ENCODE measurements around the gene PRRC2B. TPM values are rescaled to one million over a fixed set of nuclear protein-coding genes. Genes with fewer than 3 reads are reported as not detected.

PRRC2B gene
- total RNA-seq, 1 experiment from 2014 or later = 219 TPM

GRCh38 chr9:131439224-131439623 is 45.3 kb downstream of the PRRC2B start:
- Mint-ChIP-seq H3K27me3 (ENCODE audit: insufficient read depth, unreplicated experiment) (no peaks in the 10 kb centered on the region), H3K9me3 (ENCODE audit: unreplicated experiment) (no peaks in the 10 kb centered on the region), H3K36me3 (ENCODE audit: insufficient read depth, unreplicated experiment) (peaks cover 100% of the 10 kb centered on the region), H3K27ac (ENCODE audit: unreplicated experiment) (no peak overlapping the region), H3K4me1 (ENCODE audit: low read depth, unreplicated experiment) (no peaks in the 10 kb centered on the region), H3K4me3 (ENCODE audit: unreplicated experiment) (no peak overlapping the region)
- H3K36me3 ChIP-seq (ENCODE audit: control insufficient read depth, insufficient read depth, low read length) = peaks cover 13% of the 10 kb centered on the region
- ChIA-PET POLR2A (no interaction called here), CTCF (no interaction called here)
- intact Hi-C loops (cut with micrococcal nuclease; ENCODE audit: unreplicated experiment) = no loop called here
- DNase-seq = no peak
- H3K27me3 ChIP-seq (replicated peaks; ENCODE audit: control insufficient read depth, insufficient read depth, low read length) = no peaks in the 10 kb centered on the region
- TF ChIP-seq CTCF (IDR thresholded peaks at IDR 0.05; ENCODE audit: insufficient read depth in 1 of 2, low read depth in 1 of 2, low read length in 1 of 2, severe bottlenecking in 1 of 2, unreplicated experiment in 1 of 2) = no peak
- no peaks in the 10 kb centered on the region for H3K4me1 ChIP-seq
- no TSS peak for BruUV-seq (replicated peaks)
- H3K4me3 ChIP-seq (ENCODE audit: low read depth, low read length) = no peak overlapping the region
- no peaks in the 10 kb centered on the region for H3K9me3 ChIP-seq

- POLR2A ChIA-PET = no interaction called here
- H3K27me3 Mint-ChIP-seq (ENCODE audit: insufficient read depth, unreplicated experiment) = no peaks in the 10 kb centered on the region
- CTCF ChIA-PET = no interaction called here
Observed at GRCh38 chr9:131441441-131441840, 47.6 kb downstream of the PRRC2B start.

GRCh38 chr9:131442351-131442750 is 48.5 kb downstream of the PRRC2B start:
- no peak for TF ChIP-seq CTCF (IDR thresholded peaks at IDR 0.05; ENCODE audit: insufficient read depth in 1 of 2, low read depth in 1 of 2, low read length in 1 of 2, severe bottlenecking in 1 of 2, unreplicated experiment in 1 of 2)
- Histone ChIP-seq H3K4me3 (ENCODE audit: low read depth, low read length) (no peak overlapping the region), H3K4me1 (no peaks in the 10 kb centered on the region), H3K36me3 (ENCODE audit: control insufficient read depth, insufficient read depth, low read length) (peaks cover 11% of the 10 kb centered on the region), H3K9me3 (no peaks in the 10 kb centered on the region), H3K27me3 (replicated peaks; ENCODE audit: control insufficient read depth, insufficient read depth, low read length) (no peaks in the 10 kb centered on the region)
- no peak for DNase-seq
- Mint-ChIP-seq H3K27ac (ENCODE audit: unreplicated experiment) (no peak overlapping the region), H3K36me3 (ENCODE audit: insufficient read depth, unreplicated experiment) (peaks cover 100% of the 10 kb centered on the region), H3K4me1 (ENCODE audit: low read depth, unreplicated experiment) (no peaks in the 10 kb centered on the region), H3K9me3 (ENCODE audit: unreplicated experiment) (no peaks in the 10 kb centered on the region), H3K27me3 (ENCODE audit: insufficient read depth, unreplicated experiment) (no peaks in the 10 kb centered on the region), H3K4me3 (ENCODE audit: unreplicated experiment) (no peak overlapping the region)
- BruUV-seq (replicated peaks) = no TSS peak
- ChIA-PET POLR2A (interaction anchor here (0.5 kb wide), 1 partner anchor 69 kb away, joined by 5 read pairs; no protein-coding TSS in a partner anchor), CTCF (no interaction called here)
- intact Hi-C loops (cut with micrococcal nuclease; ENCODE audit: unreplicated experiment) = no loop called here

More at GRCh38 chr9:131441441-131441840, 47.6 kb downstream of the PRRC2B start:
- peaks cover 100% of the 10 kb centered on the region for H3K36me3 Mint-ChIP-seq (ENCODE audit: insufficient read depth, unreplicated experiment)
- no peak for DNase-seq
- H3K9me3 ChIP-seq = no peaks in the 10 kb centered on the region
- TF ChIP-seq CTCF (IDR thresholded peaks at IDR 0.05; ENCODE audit: insufficient read depth in 1 of 2, low read depth in 1 of 2, low read length in 1 of 2, severe bottlenecking in 1 of 2, unreplicated experiment in 1 of 2) = no peak
- no peak overlapping the region for H3K4me3 ChIP-seq (ENCODE audit: low read depth, low read length)
- intact Hi-C loops (cut with micrococcal nuclease; ENCODE audit: unreplicated experiment) = no loop called here
- H3K4me1 Mint-ChIP-seq (ENCODE audit: low read depth, unreplicated experiment) = no peaks in the 10 kb centered on the region
- H3K27me3 ChIP-seq (replicated peaks; ENCODE audit: control insufficient read depth, insufficient read depth, low read length) = no peaks in the 10 kb centered on the region
- H3K4me1 ChIP-seq = no peaks in the 10 kb centered on the region
- no peaks in the 10 kb centered on the region for H3K9me3 Mint-ChIP-seq (ENCODE audit: unreplicated experiment)
- peak overlapping the region; percentile 29 for H3K27ac Mint-ChIP-seq (ENCODE audit: unreplicated experiment)
- no peak overlapping the region for H3K4me3 Mint-ChIP-seq (ENCODE audit: unreplicated experiment)
- H3K36me3 ChIP-seq (ENCODE audit: control insufficient read depth, insufficient read depth, low read length) = peaks cover 13% of the 10 kb centered on the region
- no TSS peak for BruUV-seq (replicated peaks)
